ENCODE measurements around the gene MCF2L2.

The MCF2L2 gene

DNA sequence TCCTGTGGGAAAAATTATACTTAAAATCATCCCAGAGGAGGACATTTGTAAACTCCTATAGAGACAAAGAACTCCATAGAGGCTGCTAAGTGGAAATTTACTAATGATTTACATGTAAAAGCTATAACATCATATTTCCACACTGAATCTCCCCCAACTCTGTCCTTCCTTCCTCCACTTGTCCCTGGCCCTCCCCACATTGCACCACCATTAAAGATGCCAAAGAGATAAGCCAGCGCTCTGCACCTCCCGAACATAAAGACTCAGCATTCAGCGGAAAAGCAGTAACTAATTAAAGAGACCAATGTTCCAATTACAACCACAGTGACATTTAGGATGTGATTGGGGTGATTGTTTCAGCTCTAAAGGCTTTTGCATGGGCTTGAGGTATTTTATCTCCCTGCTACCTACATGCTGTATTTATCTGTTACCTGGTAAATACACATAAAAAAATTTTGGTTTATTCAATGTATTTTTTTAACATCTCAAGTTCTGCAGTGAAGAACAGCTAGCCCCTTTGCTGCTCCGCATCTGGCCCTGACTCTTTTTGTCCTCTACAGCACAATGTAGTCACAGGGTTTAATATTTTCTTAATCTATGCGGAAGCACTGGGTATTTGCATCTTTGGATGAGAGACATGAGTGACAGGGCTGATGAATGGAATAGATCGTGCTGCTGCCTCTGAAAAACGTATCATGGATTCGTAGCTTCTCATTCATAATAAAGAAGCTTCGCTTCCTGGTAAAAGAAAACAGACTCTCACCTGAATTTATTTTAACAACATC is 210.7 kb downstream of the MCF2L2 start:
- TF ChIP-seq, protein P1, sequence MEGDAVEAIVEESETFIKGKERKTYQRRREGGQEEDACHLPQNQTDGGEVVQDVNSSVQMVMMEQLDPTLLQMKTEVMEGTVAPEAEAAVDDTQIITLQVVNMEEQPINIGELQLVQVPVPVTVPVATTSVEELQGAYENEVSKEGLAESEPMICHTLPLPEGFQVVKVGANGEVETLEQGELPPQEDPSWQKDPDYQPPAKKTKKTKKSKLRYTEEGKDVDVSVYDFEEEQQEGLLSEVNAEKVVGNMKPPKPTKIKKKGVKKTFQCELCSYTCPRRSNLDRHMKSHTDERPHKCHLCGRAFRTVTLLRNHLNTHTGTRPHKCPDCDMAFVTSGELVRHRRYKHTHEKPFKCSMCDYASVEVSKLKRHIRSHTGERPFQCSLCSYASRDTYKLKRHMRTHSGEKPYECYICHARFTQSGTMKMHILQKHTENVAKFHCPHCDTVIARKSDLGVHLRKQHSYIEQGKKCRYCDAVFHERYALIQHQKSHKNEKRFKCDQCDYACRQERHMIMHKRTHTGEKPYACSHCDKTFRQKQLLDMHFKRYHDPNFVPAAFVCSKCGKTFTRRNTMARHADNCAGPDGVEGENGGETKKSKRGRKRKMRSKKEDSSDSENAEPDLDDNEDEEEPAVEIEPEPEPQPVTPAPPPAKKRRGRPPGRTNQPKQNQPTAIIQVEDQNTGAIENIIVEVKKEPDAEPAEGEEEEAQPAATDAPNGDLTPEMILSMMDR (conservative IDR thresholded peaks at IDR 0.05; ENCODE audit: low read depth, low read length): no peak

GRCh38 chr3:183215591-183216202 is 212.7 kb downstream of the MCF2L2 start:
- TF ChIP-seq, protein P1 (conservative IDR thresholded peaks at IDR 0.05; ENCODE audit: low read depth, low read length): no peak
- DNase-seq (ENCODE audit: low read depth): no peak
- no peak overlapping the region for H3K4me3 ChIP-seq (ENCODE audit: low read length)

More for the DNA sequence above, 210.7 kb downstream of the MCF2L2 start:
- no peak overlapping the region for H3K4me3 ChIP-seq (ENCODE audit: low read length)
- no peak for DNase-seq (ENCODE audit: low read depth)

GRCh38 chr3:183214277-183214612 is 214.2 kb downstream of the MCF2L2 start:
- H3K4me3 ChIP-seq (ENCODE audit: low read length): no peak overlapping the region
- DNase-seq (ENCODE audit: low read depth): no peak
- TF ChIP-seq, protein P1 (conservative IDR thresholded peaks at IDR 0.05; ENCODE audit: low read depth, low read length): no peak

DNA sequence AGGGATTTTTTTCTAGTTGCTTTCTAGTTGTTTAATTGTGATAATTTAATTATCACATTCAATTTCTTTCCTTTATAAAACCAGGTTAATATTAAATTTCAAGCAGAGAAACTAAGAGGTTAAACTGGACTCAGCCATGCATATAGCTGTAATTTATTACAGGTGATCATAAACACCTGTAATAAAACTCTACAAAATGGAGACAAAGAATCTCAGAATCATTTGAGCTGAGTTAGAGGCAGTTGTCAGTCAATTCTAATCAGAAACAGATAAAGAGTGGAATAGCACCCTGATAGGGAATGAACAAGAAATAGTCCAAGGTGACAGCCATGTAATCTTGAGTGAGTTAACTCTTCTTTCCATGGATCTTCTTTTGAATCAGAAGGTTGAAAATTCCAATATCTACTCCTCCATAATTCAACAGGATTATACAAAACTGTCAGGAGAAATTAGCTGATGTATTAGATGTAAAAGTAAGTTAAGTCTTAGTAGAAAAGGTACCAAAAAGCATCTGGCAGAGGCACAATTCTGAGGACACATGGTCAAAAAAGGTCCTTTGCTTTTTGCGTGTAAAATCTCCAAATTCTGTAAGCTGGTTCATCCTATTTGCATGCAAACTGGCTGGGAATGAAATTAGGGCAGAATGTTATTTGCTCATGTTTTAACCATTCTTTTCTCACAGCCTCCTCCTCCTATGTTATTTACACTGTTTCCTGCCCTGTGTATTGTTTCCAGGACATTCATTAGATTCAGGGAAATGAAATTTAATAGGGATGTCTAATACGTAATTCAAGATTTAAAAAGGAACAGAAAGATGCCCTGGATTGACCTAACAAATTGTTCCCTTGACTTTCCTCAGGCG is 214.8 kb downstream of the MCF2L2 start:
- TF ChIP-seq, protein P1 (conservative IDR thresholded peaks at IDR 0.05; ENCODE audit: low read depth, low read length): no peak
- no peak overlapping the region for H3K4me3 ChIP-seq (ENCODE audit: low read length)
- DNase-seq (ENCODE audit: low read depth): no peak

DNA sequence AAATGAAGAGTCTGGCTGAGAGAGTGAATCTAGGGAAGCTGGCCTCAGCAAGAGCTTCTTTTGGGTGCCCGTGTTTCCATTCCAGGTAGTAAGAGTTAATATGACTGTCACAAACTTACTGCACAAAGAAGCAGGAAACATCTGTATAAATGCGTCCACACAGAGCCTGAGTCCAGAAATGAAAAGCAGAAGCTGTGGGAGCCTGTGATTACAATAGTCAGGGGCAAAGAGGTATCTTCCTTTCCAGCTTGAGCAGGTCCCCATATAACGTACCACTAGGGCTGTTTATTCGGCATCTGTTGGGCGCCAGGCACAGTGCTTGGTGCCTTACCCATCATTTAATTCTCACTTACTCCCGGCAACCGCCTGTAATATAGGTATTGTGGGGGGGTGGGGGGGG is 215.9 kb downstream of the MCF2L2 start:
- no peak for DNase-seq (ENCODE audit: low read depth)
- TF ChIP-seq, protein P1 (conservative IDR thresholded peaks at IDR 0.05; ENCODE audit: low read depth, low read length): no peak
- H3K4me3 ChIP-seq (ENCODE audit: low read length): no peak overlapping the region

DNA sequence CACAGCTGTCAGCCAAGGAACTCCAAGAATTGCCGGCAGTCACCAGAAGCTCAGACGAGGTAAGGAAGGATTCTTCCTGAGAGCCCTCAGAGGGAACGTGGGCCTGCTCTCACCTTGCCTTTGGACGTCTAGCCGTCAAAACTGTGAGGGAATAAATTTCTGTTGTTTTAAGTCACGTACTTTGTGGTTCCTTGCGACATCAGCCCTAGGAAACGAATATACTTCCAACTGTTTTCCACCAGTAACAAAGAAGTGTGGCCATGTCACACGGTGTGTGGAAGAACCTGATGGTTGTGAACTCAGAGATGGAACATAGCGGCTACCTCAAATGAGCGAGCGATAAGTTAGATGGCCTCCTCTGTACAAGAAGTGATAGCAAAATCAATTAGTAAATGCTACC is 216.3 kb downstream of the MCF2L2 start:
- no peak overlapping the region for H3K4me3 ChIP-seq (ENCODE audit: low read length)
- TF ChIP-seq, protein P1 (conservative IDR thresholded peaks at IDR 0.05; ENCODE audit: low read depth, low read length): no peak
- no peak for DNase-seq (ENCODE audit: low read depth)
